HT-29 (cell line): Measurements from ENCODE around the gene CHRM1. TPM values are rescaled to one million over a fixed set of nuclear protein-coding genes. Genes with fewer than 3 reads are reported as not detected.
"Not testable (repeated sequence)": the region's sequence is repeated elsewhere in the genome, so short reads cannot be mapped to it uniquely, and the experiment has no call there.

Experiments used
- DNase-seq: peaks from one replicate; pipeline ENCODE4 v3.0.0-alpha.2; 2015; ENCODE audit warnings: low spot score
- total RNA-seq: library from RNA; depleted of rRNA; stranded (reverse); fragments of >200 nt; shearing (Covaris generic); gene quantifications from 2 replicates; pipeline ENCODE4 v1.2.3, GENCODE V29; 2014; rRNA removed

CHRM1 gene, protein sequence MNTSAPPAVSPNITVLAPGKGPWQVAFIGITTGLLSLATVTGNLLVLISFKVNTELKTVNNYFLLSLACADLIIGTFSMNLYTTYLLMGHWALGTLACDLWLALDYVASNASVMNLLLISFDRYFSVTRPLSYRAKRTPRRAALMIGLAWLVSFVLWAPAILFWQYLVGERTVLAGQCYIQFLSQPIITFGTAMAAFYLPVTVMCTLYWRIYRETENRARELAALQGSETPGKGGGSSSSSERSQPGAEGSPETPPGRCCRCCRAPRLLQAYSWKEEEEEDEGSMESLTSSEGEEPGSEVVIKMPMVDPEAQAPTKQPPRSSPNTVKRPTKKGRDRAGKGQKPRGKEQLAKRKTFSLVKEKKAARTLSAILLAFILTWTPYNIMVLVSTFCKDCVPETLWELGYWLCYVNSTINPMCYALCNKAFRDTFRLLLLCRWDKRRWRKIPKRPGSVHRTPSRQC
- 0.18 TPM in 1 of 2 replicates, not detected in the other for total RNA-seq

DNA sequence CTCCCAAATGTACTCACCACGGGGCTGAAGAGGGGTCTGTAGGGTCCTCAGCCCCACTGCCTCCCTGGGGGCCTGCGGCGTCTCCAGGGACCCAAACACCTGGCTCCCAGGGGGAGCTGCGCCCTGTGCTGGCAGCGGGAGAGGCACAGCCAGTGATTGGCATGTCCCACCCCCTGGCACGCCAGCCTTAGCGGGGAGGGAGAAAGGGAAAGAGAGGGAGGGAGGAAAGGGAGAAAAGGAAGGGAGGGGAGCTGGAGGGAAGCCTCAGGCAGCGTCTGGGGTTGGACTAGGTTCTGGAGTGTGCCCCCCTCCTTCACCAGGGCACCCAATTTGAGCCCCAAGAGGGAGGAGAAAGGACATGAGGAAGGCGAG lies at the start of gene CHRM1:
Gene CHRM1 (minus strand): TSS at position 163 of the 372 bp plus-strand sequence. CDS start 10,263 bp downstream, outside the sequence.
- DNase-seq: no peak

DNA sequence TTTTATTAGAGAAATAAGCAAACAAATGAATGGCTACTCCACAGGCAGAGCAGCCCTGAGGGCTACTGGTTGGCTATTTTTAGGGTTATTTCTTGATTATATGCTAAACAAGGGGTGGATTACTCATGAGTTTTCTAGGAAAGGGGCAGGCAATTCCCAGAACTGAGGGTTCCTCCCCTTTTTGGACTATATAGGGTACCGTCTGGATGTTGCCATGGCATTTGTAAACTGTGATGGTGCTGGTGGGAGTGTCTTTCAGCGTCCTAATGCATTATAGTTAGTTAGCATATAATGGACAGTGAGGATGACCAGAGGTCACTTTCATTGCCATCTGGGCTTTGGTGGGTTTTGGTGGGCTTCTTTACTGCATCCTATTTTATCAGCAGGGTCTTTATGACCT lies 44.4 kb upstream of the CHRM1 start:
- DNase-seq: no peak

DNA sequence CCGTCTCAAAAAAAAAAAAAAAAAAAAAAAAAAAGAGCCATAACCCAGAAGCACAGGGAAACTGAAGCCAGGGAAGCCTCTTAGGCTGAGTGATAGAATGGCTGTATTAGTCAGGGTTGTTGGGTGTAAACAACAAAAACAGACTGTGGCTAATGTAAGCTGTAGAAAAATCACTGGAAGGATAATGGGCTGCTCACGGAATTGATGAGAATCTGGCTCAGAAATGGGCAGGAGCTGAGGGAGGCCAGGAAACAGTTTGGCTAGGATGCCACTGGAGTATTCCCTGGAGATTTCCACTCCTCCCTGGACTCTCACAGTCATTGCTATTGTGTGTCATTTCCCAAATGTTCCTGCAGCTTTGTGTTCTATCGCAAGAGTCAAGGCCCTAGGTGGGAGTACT lies 41.2 kb upstream of the CHRM1 start:
- DNase-seq: no peak

DNA sequence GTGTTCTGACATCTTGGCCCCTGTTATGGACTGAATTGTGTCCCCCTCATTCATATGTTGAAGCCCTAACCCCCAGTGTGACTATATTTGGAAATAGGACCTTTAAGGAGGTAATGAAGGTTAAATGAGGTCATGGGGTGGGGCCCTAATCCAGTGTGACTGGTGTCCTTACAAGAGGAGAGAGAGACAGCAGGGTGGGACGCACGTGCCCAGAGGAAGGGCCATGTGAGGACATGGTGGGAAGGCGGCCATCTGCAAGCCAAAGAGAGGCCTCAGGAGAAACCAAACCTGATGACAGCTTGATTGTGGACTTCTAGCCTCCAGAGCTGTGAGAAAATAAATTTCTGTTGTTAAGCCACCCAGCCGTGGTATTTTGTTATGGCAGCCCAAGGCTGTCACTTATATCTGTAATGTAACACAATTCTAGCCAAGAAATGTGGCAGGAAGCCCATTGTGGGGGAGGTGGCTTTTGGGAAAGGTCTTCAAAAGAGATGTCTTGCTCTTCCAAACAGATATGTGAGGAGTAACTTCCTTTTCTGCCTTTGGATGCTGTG lies 39.9 kb upstream of the CHRM1 start:
- no peak for DNase-seq

- no peak for DNase-seq
Observed at GRCh38 chr11:62959422-62959980, 38.3 kb upstream of the CHRM1 start.

- no peak for DNase-seq
Observed at GRCh38 chr11:62958547-62959421, 37.6 kb upstream of the CHRM1 start.

DNA sequence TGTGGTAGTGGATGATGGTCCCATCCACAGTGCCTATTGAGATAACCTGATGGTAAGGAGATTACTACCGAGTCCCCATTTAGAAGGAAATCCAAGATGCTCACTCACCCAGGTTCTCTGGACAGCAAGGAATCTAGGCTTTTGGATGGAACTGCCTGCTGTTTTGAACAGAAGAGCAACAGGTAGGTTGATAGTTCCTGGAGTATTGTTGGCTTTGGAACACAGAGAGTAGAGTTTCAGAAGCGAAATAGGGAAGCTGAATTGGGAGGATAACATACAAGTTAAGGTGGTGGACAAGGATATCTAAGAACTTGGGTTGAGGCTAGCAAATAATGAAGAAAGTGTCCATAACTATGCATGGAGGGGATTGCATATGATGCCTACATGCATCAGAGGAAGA lies 36.0 kb upstream of the CHRM1 start:
- no peak for DNase-seq

GRCh38 chr11:62954478-62954877 lies 33.3 kb upstream of the CHRM1 start:
- DNase-seq: no peak

GRCh38 chr11:62953811-62954210 lies 32.6 kb upstream of the CHRM1 start:
- DNase-seq: no peak

- no peak for DNase-seq
Observed at GRCh38 chr11:62948765-62949320, 27.7 kb upstream of the CHRM1 start.

DNA sequence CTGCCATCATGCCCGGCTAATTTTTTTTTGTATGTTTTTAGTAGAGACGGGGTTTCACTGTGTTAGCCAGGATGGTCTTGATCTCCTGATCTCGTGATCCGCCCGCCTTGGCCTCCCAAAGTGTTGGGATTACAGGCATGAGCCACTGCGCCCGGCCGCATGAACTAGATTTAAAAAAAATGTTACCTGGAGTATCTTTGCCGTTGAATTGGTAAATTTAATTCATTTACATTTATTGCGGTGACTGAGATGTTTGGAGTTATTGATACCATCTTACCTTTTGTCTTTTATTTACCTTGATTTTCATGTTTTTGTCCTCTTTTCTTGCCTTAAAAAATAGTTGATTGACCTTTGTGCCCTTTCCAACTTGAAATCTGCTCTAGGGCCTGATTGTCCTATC lies 24.4 kb upstream of the CHRM1 start:
- DNase-seq: not testable (repeated sequence)

GRCh38 chr11:62937528-62937927 lies 16.4 kb upstream of the CHRM1 start:
- not testable (repeated sequence) for DNase-seq

DNA sequence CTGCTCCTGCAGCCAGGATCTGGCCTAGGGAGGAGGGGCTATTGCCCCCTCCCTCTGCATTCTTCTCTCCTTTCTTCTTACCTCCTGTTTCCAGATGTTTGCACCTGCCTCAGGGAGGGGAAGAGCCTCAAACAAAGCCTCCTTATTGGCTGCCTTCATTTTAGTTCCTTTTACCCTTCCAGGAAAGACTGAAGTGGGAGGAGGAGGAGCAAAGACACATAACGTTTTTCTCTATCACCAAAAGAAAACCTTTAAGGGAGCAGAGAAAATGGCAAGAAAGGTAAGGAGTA lies 13.3 kb upstream of the CHRM1 start:
- DNase-seq: no peak

GRCh38 chr11:62933750-62934495 lies 12.8 kb upstream of the CHRM1 start:
- no peak for DNase-seq

GRCh38 chr11:62933285-62933684 lies 12.1 kb upstream of the CHRM1 start:
- no peak for DNase-seq

DNA sequence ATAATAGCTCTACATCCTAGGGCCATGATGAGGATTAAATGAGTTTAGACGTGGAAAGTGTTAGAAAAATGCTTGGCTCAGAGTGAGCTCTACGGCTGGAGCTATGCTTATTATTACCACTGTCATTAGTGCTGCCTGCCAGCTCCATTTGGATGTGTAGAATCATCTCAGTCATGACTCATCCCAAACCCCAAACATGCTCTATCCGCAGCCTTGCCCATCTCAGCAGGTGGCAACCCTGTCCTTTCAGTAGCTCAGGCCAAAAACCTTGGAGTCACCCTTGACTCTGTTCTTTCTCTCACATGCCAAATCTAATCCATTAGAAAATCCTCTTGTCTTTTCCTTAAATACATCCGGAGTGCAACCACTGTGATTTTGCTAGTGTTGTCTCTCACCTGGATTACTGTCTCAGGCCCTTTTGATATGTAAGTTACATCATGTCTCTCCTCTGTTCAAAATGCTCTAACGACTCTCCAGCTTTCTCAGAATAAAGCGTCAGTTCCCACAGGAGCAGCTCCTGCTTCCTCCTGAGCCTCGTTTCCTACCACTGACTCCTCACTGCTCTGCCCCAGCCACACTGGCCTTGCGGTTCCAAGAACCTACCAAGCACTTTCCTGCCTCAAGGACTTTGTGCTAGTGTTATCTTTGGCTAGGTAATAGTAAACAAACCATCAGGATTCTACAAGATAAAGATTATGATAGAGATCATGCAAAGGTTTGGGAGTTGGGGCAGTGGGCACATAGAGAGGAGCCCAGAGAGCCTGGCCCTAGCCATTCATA lies 10.5 kb upstream of the CHRM1 start:
- no peak for DNase-seq

DNA sequence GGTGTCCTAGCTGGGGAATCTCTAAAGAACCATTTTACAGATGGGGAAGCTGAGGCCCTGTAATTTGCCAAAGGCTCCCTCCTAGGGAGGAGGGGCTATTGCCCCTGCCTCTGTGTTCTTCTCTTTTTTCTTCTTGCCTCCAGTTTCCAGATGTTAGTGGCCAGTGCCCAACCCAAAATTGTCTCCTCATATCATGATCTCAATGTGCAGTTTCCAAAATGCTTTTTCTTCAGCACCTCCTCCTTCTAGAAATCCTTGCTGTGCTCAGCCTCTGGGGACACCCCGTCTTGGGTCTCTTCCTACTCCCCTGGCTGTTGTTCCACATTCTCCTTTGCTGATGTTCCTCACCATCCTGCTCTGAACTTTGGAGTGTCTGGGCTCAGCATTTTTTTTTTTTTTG lies 9.5 kb upstream of the CHRM1 start:
- DNase-seq: no peak

- DNase-seq: no peak
Observed at GRCh38 chr11:62930157-62930556, 9.0 kb upstream of the CHRM1 start.

DNA sequence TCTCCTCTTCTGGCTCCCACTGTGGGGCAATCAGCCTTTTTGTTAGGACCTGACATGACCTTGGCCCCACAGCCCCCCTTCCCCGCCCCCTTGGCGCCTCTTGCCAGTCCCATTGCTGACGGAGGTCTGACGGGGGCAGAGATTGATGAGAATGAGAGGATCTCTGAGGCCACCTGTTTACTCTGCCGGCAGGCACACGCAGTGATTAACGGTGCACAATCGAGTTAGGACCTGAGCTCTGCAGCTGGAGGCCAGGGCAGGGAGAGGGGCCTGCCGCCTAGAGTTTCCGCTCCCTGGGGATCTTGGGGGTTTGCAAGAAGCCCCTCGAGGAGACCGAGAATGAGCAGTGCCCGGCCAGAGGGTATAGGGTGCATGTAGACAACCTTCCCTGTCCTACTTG lies 6.8 kb upstream of the CHRM1 start:
- DNase-seq: no peak
